ENCODE data around the gene GRID2IP. TPM values are rescaled to one million over a fixed set of nuclear protein-coding genes. Genes with fewer than 3 reads are reported as not detected.

The GRID2IP gene
- total RNA-seq, 1 experiment from 2014 or later = 0.28 TPM

GRCh38 chr7:6513541-6513940, 37.7 kb downstream of the GRID2IP start:
- H3K36me3 ChIP-seq (replicated peaks; ENCODE audit: control insufficient read depth, insufficient read depth, low read length) = no peaks in the 10 kb centered on the region
- H3K4me3 ChIP-seq (ENCODE audit: insufficient read depth, low read depth, low read length) = no peak overlapping the region
- DNase-seq = no peak
- no peaks in the 10 kb centered on the region for H3K27me3 ChIP-seq (ENCODE audit: control insufficient read depth, insufficient read depth, low read length)

GRCh38 chr7:6512892-6513291, 38.4 kb downstream of the GRID2IP start:
- DNase-seq = peak; percentile 17
- no peaks in the 10 kb centered on the region for H3K36me3 ChIP-seq (replicated peaks; ENCODE audit: control insufficient read depth, insufficient read depth, low read length)
- H3K4me3 ChIP-seq (ENCODE audit: insufficient read depth, low read depth, low read length) = no peak overlapping the region
- H3K27me3 ChIP-seq (ENCODE audit: control insufficient read depth, insufficient read depth, low read length) = no peaks in the 10 kb centered on the region

- Histone ChIP-seq H3K4me3 (ENCODE audit: insufficient read depth, low read depth, low read length) (no peak overlapping the region), H3K36me3 (replicated peaks; ENCODE audit: control insufficient read depth, insufficient read depth, low read length) (no peaks in the 10 kb centered on the region), H3K27me3 (ENCODE audit: control insufficient read depth, insufficient read depth, low read length) (no peaks in the 10 kb centered on the region; the same call in 1 of the 2 replicates)
- DNase-seq = peak; percentile 47
Measured at GRCh38 chr7:6510476-6511133, 40.7 kb downstream of the GRID2IP start.

GRCh38 chr7:6508950-6509349, 42.3 kb downstream of the GRID2IP start:
- H3K36me3 ChIP-seq (replicated peaks; ENCODE audit: control insufficient read depth, insufficient read depth, low read length) = no peaks in the 10 kb centered on the region
- peak; percentile 46 for DNase-seq
- H3K4me3 ChIP-seq (ENCODE audit: insufficient read depth, low read depth, low read length) = no peak overlapping the region
- peaks cover 3% of the 10 kb centered on the region; the same call in 1 of the 2 replicates for H3K27me3 ChIP-seq (ENCODE audit: control insufficient read depth, insufficient read depth, low read length)

- H3K36me3 ChIP-seq (replicated peaks; ENCODE audit: control insufficient read depth, insufficient read depth, low read length) = no peaks in the 10 kb centered on the region
- no peak overlapping the region for H3K4me3 ChIP-seq (ENCODE audit: insufficient read depth, low read depth, low read length)
- peak; percentile 47 for DNase-seq
- peaks cover 3% of the 10 kb centered on the region; the same call in 1 of the 2 replicates for H3K27me3 ChIP-seq (ENCODE audit: control insufficient read depth, insufficient read depth, low read length)
Measured at GRCh38 chr7:6508539-6508938, 42.7 kb downstream of the GRID2IP start.

GRCh38 chr7:6507906-6508305, 43.4 kb downstream of the GRID2IP start:
- H3K27me3 ChIP-seq (ENCODE audit: control insufficient read depth, insufficient read depth, low read length) = peaks cover 8% of the 10 kb centered on the region

GRCh38 chr7:6505685-6506559, 45.3 kb downstream of the GRID2IP start:
- Histone ChIP-seq H3K4me3 (ENCODE audit: insufficient read depth, low read depth, low read length) (no peak overlapping the region), H3K27me3 (ENCODE audit: control insufficient read depth, insufficient read depth, low read length) (peaks cover 16% of the 10 kb centered on the region), H3K36me3 (replicated peaks; ENCODE audit: control insufficient read depth, insufficient read depth, low read length) (no peaks in the 10 kb centered on the region; the same call in 1 of the 2 replicates)
- DNase-seq = peak; percentile 46

More at GRCh38 chr7:6507906-6508305, 43.4 kb downstream of the GRID2IP start:
- H3K4me3 ChIP-seq (ENCODE audit: insufficient read depth, low read depth, low read length) = no peak overlapping the region
- no peak for DNase-seq
- no peaks in the 10 kb centered on the region for H3K36me3 ChIP-seq (replicated peaks; ENCODE audit: control insufficient read depth, insufficient read depth, low read length)

GRCh38 chr7:6504996-6505395, 46.3 kb downstream of the GRID2IP start:
- no peak for DNase-seq
- peak overlapping the region; percentile 55 for H3K4me3 ChIP-seq (ENCODE audit: insufficient read depth, low read depth, low read length)
- H3K27me3 ChIP-seq (ENCODE audit: control insufficient read depth, insufficient read depth, low read length) = peaks cover 16% of the 10 kb centered on the region
- H3K36me3 ChIP-seq (replicated peaks; ENCODE audit: control insufficient read depth, insufficient read depth, low read length) = no peaks in the 10 kb centered on the region; the same call in 1 of the 2 replicates

- peaks cover 16% of the 10 kb centered on the region for H3K27me3 ChIP-seq (ENCODE audit: control insufficient read depth, insufficient read depth, low read length)
- DNase-seq = no peak
- H3K4me3 ChIP-seq (ENCODE audit: insufficient read depth, low read depth, low read length) = peak overlapping the region; percentile 55; the same call in 1 of the 2 replicates
- no peaks in the 10 kb centered on the region; the same call in 1 of the 2 replicates for H3K36me3 ChIP-seq (replicated peaks; ENCODE audit: control insufficient read depth, insufficient read depth, low read length)
Measured at GRCh38 chr7:6502886-6503285, 48.4 kb downstream of the GRID2IP start.

- Histone ChIP-seq H3K27me3 (ENCODE audit: control insufficient read depth, insufficient read depth, low read length) (peaks cover 16% of the 10 kb centered on the region), H3K36me3 (replicated peaks; ENCODE audit: control insufficient read depth, insufficient read depth, low read length) (no peaks in the 10 kb centered on the region; the same call in 1 of the 2 replicates), H3K4me3 (ENCODE audit: insufficient read depth, low read depth, low read length) (no peak overlapping the region)
- DNase-seq = peak; percentile 22
Measured at GRCh38 chr7:6501586-6502564, 49.4 kb downstream of the GRID2IP start.

- no peak for DNase-seq
- Histone ChIP-seq H3K4me3 (ENCODE audit: insufficient read depth, low read depth, low read length) (no peak overlapping the region), H3K27me3 (ENCODE audit: control insufficient read depth, insufficient read depth, low read length) (peaks cover 16% of the 10 kb centered on the region), H3K36me3 (replicated peaks; ENCODE audit: control insufficient read depth, insufficient read depth, low read length) (no peaks in the 10 kb centered on the region; the same call in 1 of the 2 replicates)
Measured at GRCh38 chr7:6500691-6501090, 50.6 kb downstream of the GRID2IP start.

- no peak overlapping the region for H3K4me3 ChIP-seq (ENCODE audit: insufficient read depth, low read depth, low read length)
- peaks cover 9% of the 10 kb centered on the region for H3K27me3 ChIP-seq (ENCODE audit: control insufficient read depth, insufficient read depth, low read length)
- H3K36me3 ChIP-seq (replicated peaks; ENCODE audit: control insufficient read depth, insufficient read depth, low read length) = no peaks in the 10 kb centered on the region; the same call in 1 of the 2 replicates
- DNase-seq = no peak
Measured at GRCh38 chr7:6497994-6498393, 53.3 kb downstream of the GRID2IP start.

- no peaks in the 10 kb centered on the region; the same call in 1 of the 2 replicates for H3K36me3 ChIP-seq (replicated peaks; ENCODE audit: control insufficient read depth, insufficient read depth, low read length)
- H3K4me3 ChIP-seq (ENCODE audit: insufficient read depth, low read depth, low read length) = no peak overlapping the region
- H3K27me3 ChIP-seq (ENCODE audit: control insufficient read depth, insufficient read depth, low read length) = peaks cover 5% of the 10 kb centered on the region; the same call in 1 of the 2 replicates
- DNase-seq = no peak
Measured at GRCh38 chr7:6497637-6497905, 53.7 kb downstream of the GRID2IP start.
